GM12878 (cell line): ENCODE data around the gene AKAP5. TPM values are rescaled to one million over a fixed set of nuclear protein-coding genes. Genes with fewer than 3 reads are reported as not detected.
A peak's percentile ranks its signal among the peaks of the same experiment; 100 is the strongest.

Experiments used
- CEBPB ChIP-seq, 2 experiments: fragments of 150-350 bp in 1 of 2; IDR thresholded peaks; 2 replicates each; pipeline ENCODE4 v1.6.1; 2012 to 2014; ENCODE audit warnings: low read depth in 2 of 2, low read length in 2 of 2, borderline replicate concordance in 1 of 2, inconsistent platforms in 1 of 2
- CREM ChIP-seq: IDR thresholded peaks from 2 replicates; pipeline ENCODE4 v1.6.1; 2014; ENCODE audit warnings: antibody characterized with exemption, low read depth
- EZH2 ChIP-seq: IDR thresholded peaks from 2 replicates; pipeline ENCODE4 v1.6.1; 2012; ENCODE audit warnings: low read depth, mild to moderate bottlenecking, control low read depth, inconsistent platforms, low read length, borderline replicate concordance; ENCODE audit not compliant: control insufficient read depth
- PRDM15 ChIP-seq: fragments of 450-650 bp; formaldehyde crosslinking; IDR thresholded peaks from 2 replicates; pipeline ENCODE4 v1.4.0; 2020; ENCODE audit warnings: mild to moderate bottlenecking, moderate library complexity
- ZNF687 ChIP-seq: fragments of 450-650 bp; IDR thresholded peaks from 2 replicates; pipeline ENCODE4 v1.6.1; 2017; ENCODE audit warnings: mild to moderate bottlenecking, moderate library complexity
- polyA plus RNA-seq, 11 experiments: library from polyadenylated mRNA; depleted of rRNA in 4 of 11; unstranded in 6 of 11; stranded (reverse) in 5 of 11; fragments of >200 nt; fragmentation: Nextera tagmentation in 4 of 11; fragmentation: Illumina TruSeq in 1 of 11; extraction: Ambion mirVana in 4 of 11; extraction: Trizol in 1 of 11; gene quantifications; 1 replicate in 1 of 11; 2 replicates in 10 of 11; pipeline versions ENCODE4 v1.2.1 to v1.2.3, GENCODE V29; 2011 to 2016; ENCODE audit warnings: inconsistent platforms in 2 of 11, missing spikeins in 2 of 11, low read depth in 1 of 11
- total RNA-seq, 4 experiments: library from RNA; depleted of rRNA in 3 of 4; stranded (reverse); fragments of >200 nt in 3 of 4; fragmentation: Illumina TruSeq in 1 of 4; extraction: Trizol in 1 of 4; gene quantifications; 2 replicates each; pipeline versions ENCODE4 v1.2.1 to v1.2.3, GENCODE V29; 2013 to 2021

Gene AKAP5
- total and polyA plus RNA-seq, 10 of the 15 experiments (the other 5 are each of a cell fraction or from before 2014, with no cell fraction given), result 0.45 to 5.1 (median 1.7) TPM

GRCh38 chr14:64503434-64504309 lies 38.4 kb downstream of the AKAP5 start, which contains the start of gene ZBTB25 (continued):
- TF ChIP-seq PRDM15 (CRISPR knock-in tag) (peak; percentile 49; the same call in 1 of the 2 replicates), EZH2 (no peak), CREM (peak; percentile 75; the same call in 1 of the 2 replicates), ZNF687 (peak; percentile 95), CEBPB (IDR thresholded peaks at IDR 0.05; ENCODE audit: borderline replicate concordance in 1 of 2, low read depth in 2 of 2, low read length in 2 of 2) (no peak)
